Mesendoderm (in vitro differentiated cells): ENCODE measurements around the gene EIF3L.

Experiments
- DNase-seq: peaks from one replicate; pipeline ENCODE4 v3.0.0; 2013
- H2AK5ac ChIP-seq: 2 replicates; pipeline ENCODE4 v1.6.1; 2013; ENCODE audit warnings: low read length, inconsistent platforms
- H2BK120ac ChIP-seq: 2 replicates; pipeline ENCODE4 v1.6.1; 2013; ENCODE audit warnings: low read depth, mild to moderate bottlenecking, low read length, moderate library complexity, mixed read lengths
- H2BK15ac ChIP-seq: replicated peaks from 2 replicates; pipeline ENCODE4 v1.6.1; 2013; ENCODE audit warnings: low read depth, mild to moderate bottlenecking, moderate library complexity
- H2BK5ac ChIP-seq: 2 replicates; pipeline ENCODE4 v1.6.1; 2013; ENCODE audit warnings: low read length, inconsistent platforms
- H3K18ac ChIP-seq: 2 replicates; pipeline ENCODE4 v1.6.1; 2013; ENCODE audit warnings: mild to moderate bottlenecking, low read length, mixed read lengths
- H3K23ac ChIP-seq: one replicate; pipeline ENCODE4 v1.6.1; 2013; ENCODE audit warnings: low read length
- H3K27ac ChIP-seq: 2 replicates; pipeline ENCODE4 v1.5.1; 2013; ENCODE audit warnings: low read depth, mild to moderate bottlenecking, inconsistent platforms, low read length, moderate library complexity
- H3K27me3 ChIP-seq: 2 replicates; pipeline ENCODE4 v1.6.1; 2013; ENCODE audit warnings: low read length, control low read depth, mild to moderate bottlenecking, inconsistent platforms; ENCODE audit not compliant: insufficient read depth, poor library complexity
- H3K36me3 ChIP-seq: 2 replicates; pipeline ENCODE4 v1.6.1; 2013; ENCODE audit warnings: low read length, inconsistent platforms; ENCODE audit not compliant: control insufficient read depth, insufficient read depth
- H3K4ac ChIP-seq: one replicate; pipeline ENCODE4 v1.6.1; 2013; ENCODE audit warnings: low read depth, mild to moderate bottlenecking, low read length, moderate library complexity
- H3K4me1 ChIP-seq: 2 replicates; pipeline ENCODE4 v1.6.1; 2013; ENCODE audit warnings: low read depth, low read length, inconsistent platforms; ENCODE audit not compliant: control insufficient read depth
- H3K4me2 ChIP-seq: 2 replicates; pipeline ENCODE4 v1.6.1; 2013; ENCODE audit warnings: low read length
- H3K4me3 ChIP-seq: 2 replicates; pipeline ENCODE4 v1.5.1; 2013; ENCODE audit warnings: mild to moderate bottlenecking, low read length
- H3K56ac ChIP-seq: one replicate; pipeline ENCODE4 v1.6.1; 2013; ENCODE audit warnings: low read length
- H3K79me1 ChIP-seq: 2 replicates; pipeline ENCODE4 v1.6.1; 2013; ENCODE audit warnings: low read length, inconsistent platforms
- H3K79me2 ChIP-seq: 2 replicates; pipeline ENCODE4 v1.6.1; 2013; ENCODE audit warnings: mild to moderate bottlenecking, low read length; ENCODE audit not compliant: control insufficient read depth, insufficient read depth
- H3K9ac ChIP-seq: 2 replicates; pipeline ENCODE4 v1.6.1; 2013; ENCODE audit warnings: low read length, inconsistent platforms
- H4K5ac ChIP-seq: one replicate; pipeline ENCODE4 v1.6.1; 2013; ENCODE audit warnings: low read length
- H4K8ac ChIP-seq: one replicate; pipeline ENCODE4 v1.6.1; 2013; ENCODE audit warnings: low read depth, mild to moderate bottlenecking, control low read depth, low read length, moderate library complexity
- WGBS: extraction: QIAGEN DNeasy Blood & Tissue Kit; methylation state at CpG from one replicate; pipeline ENCODE4 v1.1.7; 2013; ENCODE audit warnings: low lambda C conversion rate, missing lambda C conversion rate; ENCODE audit not compliant: insufficient coverage; ENCODE audit errors: extremely low coverage; 5-methylcytosine and 5-hydroxymethylcytosine counted together

The EIF3L gene

GRCh38 chr22:37907036-37907954, 58.1 kb downstream of the EIF3L start:
- Histone ChIP-seq H3K4ac (peak overlapping the region; percentile 94), H4K5ac (no peak overlapping the region), H3K9ac (peak overlapping the region; percentile 83), H3K27ac (no peak overlapping the region), H3K27me3 (no peaks in the 10 kb centered on the region), H3K4me1 (peaks cover 18% of the 10 kb centered on the region), H3K79me1 (peaks cover 14% of the 10 kb centered on the region), H3K4me2 (peak overlapping the region; percentile 68), H3K56ac (peak overlapping the region; percentile 95), H4K8ac (no peak overlapping the region), H3K18ac (peak overlapping the region; percentile 82), H3K36me3 (no peaks in the 10 kb centered on the region), H2BK5ac (no peak overlapping the region), H2BK120ac (no peak overlapping the region), H3K23ac (peak overlapping the region; percentile 91), H3K4me3 (peak overlapping the region; percentile 41), H3K79me2 (peaks cover 15% of the 10 kb centered on the region), H2BK15ac (no peak overlapping the region), H2AK5ac (no peak overlapping the region)
- DNase-seq = no peak
- no CpG with 5 or more reads among the region's 19 CpGs for WGBS

- no peak overlapping the region for H4K8ac ChIP-seq
- H3K18ac ChIP-seq = no peak overlapping the region
- H3K23ac ChIP-seq = no peak overlapping the region
- H3K27ac ChIP-seq = no peak overlapping the region
- no peak overlapping the region for H2AK5ac ChIP-seq
- H3K4ac ChIP-seq = no peak overlapping the region
- no peak overlapping the region for H3K4me3 ChIP-seq
- no peak overlapping the region for H2BK120ac ChIP-seq
- peaks cover 14% of the 10 kb centered on the region for H3K79me1 ChIP-seq
- H3K79me2 ChIP-seq = peaks cover 15% of the 10 kb centered on the region
- H3K4me1 ChIP-seq = peaks cover 18% of the 10 kb centered on the region
- H3K9ac ChIP-seq = no peak overlapping the region
- H3K4me2 ChIP-seq = no peak overlapping the region
- H3K27me3 ChIP-seq = no peaks in the 10 kb centered on the region
- H3K36me3 ChIP-seq = peaks cover 2% of the 10 kb centered on the region
- WGBS = no CpG with 5 or more reads among the region's 7 CpGs
- no peak overlapping the region for H2BK5ac ChIP-seq
- DNase-seq = no peak
- no peak overlapping the region for H3K56ac ChIP-seq
- no peak overlapping the region for H2BK15ac ChIP-seq
- H4K5ac ChIP-seq = no peak overlapping the region
Observed at GRCh38 chr22:37909766-37910165, 60.5 kb downstream of the EIF3L start.

- peaks cover 14% of the 10 kb centered on the region for H3K79me1 ChIP-seq
- no peaks in the 10 kb centered on the region for H3K27me3 ChIP-seq
- H3K9ac ChIP-seq = peak overlapping the region; percentile 26
- no peak overlapping the region for H3K4ac ChIP-seq
- WGBS = no CpG with 5 or more reads among the region's 15 CpGs
- H3K56ac ChIP-seq = peak overlapping the region; percentile 54
- H3K36me3 ChIP-seq = peaks cover 2% of the 10 kb centered on the region
- DNase-seq = peak; percentile 74
- H3K18ac ChIP-seq = no peak overlapping the region
- H3K4me3 ChIP-seq = no peak overlapping the region
- H3K23ac ChIP-seq = no peak overlapping the region
- no peak overlapping the region for H2BK15ac ChIP-seq
- H4K8ac ChIP-seq = no peak overlapping the region
- H2BK5ac ChIP-seq = no peak overlapping the region
- peak overlapping the region; percentile 67 for H3K27ac ChIP-seq
- H3K4me2 ChIP-seq = no peak overlapping the region
- no peak overlapping the region for H2BK120ac ChIP-seq
- no peak overlapping the region for H4K5ac ChIP-seq
- H3K79me2 ChIP-seq = peaks cover 15% of the 10 kb centered on the region
- peaks cover 18% of the 10 kb centered on the region for H3K4me1 ChIP-seq
- no peak overlapping the region for H2AK5ac ChIP-seq
Observed at GRCh38 chr22:37910890-37911672, 61.9 kb downstream of the EIF3L start.

- WGBS = no CpG with 5 or more reads among the region's 8 CpGs
- peaks cover 5% of the 10 kb centered on the region for H3K36me3 ChIP-seq
Observed at GRCh38 chr22:37911697-37912096, 62.5 kb downstream of the EIF3L start.

GRCh38 chr22:37912171-37912570, 63.0 kb downstream of the EIF3L start:
- no CpG with 5 or more reads among the region's 8 CpGs for WGBS
- peaks cover 5% of the 10 kb centered on the region for H3K36me3 ChIP-seq

More at GRCh38 chr22:37911697-37912096, 62.5 kb downstream of the EIF3L start:
- no peak overlapping the region for H2BK120ac ChIP-seq
- H2BK15ac ChIP-seq = no peak overlapping the region
- H3K4ac ChIP-seq = no peak overlapping the region
- no peak overlapping the region for H3K4me2 ChIP-seq
- no peak overlapping the region for H4K8ac ChIP-seq
- no peak overlapping the region for H3K23ac ChIP-seq
- H4K5ac ChIP-seq = no peak overlapping the region
- peaks cover 14% of the 10 kb centered on the region for H3K79me1 ChIP-seq
- no peak overlapping the region for H3K9ac ChIP-seq
- peak overlapping the region; percentile 31 for H3K56ac ChIP-seq
- H3K27me3 ChIP-seq = no peaks in the 10 kb centered on the region
- no peak overlapping the region for H3K18ac ChIP-seq
- H3K27ac ChIP-seq = peak overlapping the region; percentile 67
- H3K79me2 ChIP-seq = peaks cover 14% of the 10 kb centered on the region
- no peak overlapping the region for H2AK5ac ChIP-seq
- no peak overlapping the region for H2BK5ac ChIP-seq
- no peak for DNase-seq
- no peak overlapping the region for H3K4me3 ChIP-seq
- peaks cover 18% of the 10 kb centered on the region for H3K4me1 ChIP-seq

More at GRCh38 chr22:37912171-37912570, 63.0 kb downstream of the EIF3L start:
- Histone ChIP-seq H2BK120ac (no peak overlapping the region), H3K27ac (no peak overlapping the region), H3K18ac (no peak overlapping the region), H3K27me3 (no peaks in the 10 kb centered on the region), H3K79me1 (peaks cover 11% of the 10 kb centered on the region), H3K4me3 (no peak overlapping the region), H3K9ac (no peak overlapping the region), H2AK5ac (no peak overlapping the region), H3K56ac (no peak overlapping the region), H3K4me2 (no peak overlapping the region), H2BK15ac (no peak overlapping the region), H3K4me1 (peaks cover 18% of the 10 kb centered on the region), H3K23ac (no peak overlapping the region), H3K4ac (no peak overlapping the region), H2BK5ac (no peak overlapping the region), H4K5ac (no peak overlapping the region), H3K79me2 (peaks cover 10% of the 10 kb centered on the region), H4K8ac (no peak overlapping the region)
- no peak for DNase-seq
